ENCODE results near the gene NUTM2D.
"Not testable (repeated sequence)": the region's sequence is repeated elsewhere in the genome, so short reads cannot be mapped to it uniquely, and the experiment has no call there.

Gene NUTM2D

GRCh38 chr10:87374091-87374490 is 16.5 kb downstream of the NUTM2D start:
- DNase-seq = not testable (repeated sequence)

GRCh38 chr10:87379115-87379514 is 21.6 kb downstream of the NUTM2D start:
- not testable (repeated sequence) for DNase-seq

GRCh38 chr10:87383149-87383857 is 25.8 kb downstream of the NUTM2D start:
- DNase-seq = not testable (repeated sequence)

GRCh38 chr10:87384283-87384682 is 26.7 kb downstream of the NUTM2D start:
- DNase-seq = not testable (repeated sequence)

GRCh38 chr10:87385762-87386360 is 28.3 kb downstream of the NUTM2D start:
- DNase-seq = not testable (repeated sequence)

- not testable (repeated sequence) for DNase-seq
These were observed 33.8 kb downstream of the NUTM2D start for GRCh38 chr10:87391360-87391759.

- DNase-seq = not testable (repeated sequence)
These were observed 38.7 kb downstream of the NUTM2D start for GRCh38 chr10:87396206-87396605.

- DNase-seq = not testable (repeated sequence)
These were observed 40.9 kb downstream of the NUTM2D start for GRCh38 chr10:87398436-87398835.

GRCh38 chr10:87407516-87408467 is 50.2 kb downstream of the NUTM2D start:
- DNase-seq = not testable (repeated sequence)

GRCh38 chr10:87413921-87414320 is 56.4 kb downstream of the NUTM2D start:
- not testable (repeated sequence) for DNase-seq
